ENCODE results near the gene CROCC2.

CROCC2 gene

GRCh38 chr2:240906141-240906910 lies at the start of gene CROCC2:
Gene CROCC2 (plus strand): TSS chr2:240906336. CDS start chr2:240906514, 178 bp downstream.
- DNase-seq: no peak

GRCh38 chr2:240857039-240858008 lies 48.8 kb upstream of the CROCC2 start:
- DNase-seq: no peak

- no peak for DNase-seq
Observed at GRCh38 chr2:240858321-240858720, 47.8 kb upstream of the CROCC2 start.

GRCh38 chr2:240858871-240859270 lies 47.3 kb upstream of the CROCC2 start:
- no peak for DNase-seq

- DNase-seq: no peak
Observed at GRCh38 chr2:240861547-240861946, 44.6 kb upstream of the CROCC2 start.

- no peak for DNase-seq
Observed at GRCh38 chr2:240864475-240864874, 41.7 kb upstream of the CROCC2 start.

GRCh38 chr2:240865391-240865790 lies 40.7 kb upstream of the CROCC2 start:
- no peak for DNase-seq

GRCh38 chr2:240868286-240869108 lies 37.6 kb upstream of the CROCC2 start, which contains the start of gene AGXT:
Gene AGXT (plus strand): TSS chr2:240868824. CDS start chr2:240868866, 42 bp downstream.
- DNase-seq: no peak

GRCh38 chr2:240869109-240869955 lies 36.8 kb upstream of the CROCC2 start:
- DNase-seq: no peak

GRCh38 chr2:240869956-240870875 lies 35.9 kb upstream of the CROCC2 start:
- no peak for DNase-seq

- no peak for DNase-seq
Observed at GRCh38 chr2:240871071-240871958, 34.8 kb upstream of the CROCC2 start.

GRCh38 chr2:240872317-240873097 lies 33.6 kb upstream of the CROCC2 start:
- DNase-seq: no peak

GRCh38 chr2:240873098-240873788 lies 32.9 kb upstream of the CROCC2 start:
- DNase-seq: no peak

GRCh38 chr2:240873805-240874714 lies 32.1 kb upstream of the CROCC2 start:
- no peak for DNase-seq

- no peak for DNase-seq
Observed at GRCh38 chr2:240874715-240875227, 31.4 kb upstream of the CROCC2 start.

GRCh38 chr2:240875228-240876034 lies 30.7 kb upstream of the CROCC2 start:
- DNase-seq: no peak

Data from NCI-H187 (cell line).